HG02852 (cell line): ENCODE data around the gene LYRM4.

Experiments
- ATAC-seq: cut with Tn5 transposase; IDR thresholded peaks from one replicate; pipeline ENCODE4 v1.9.1; 2021; ENCODE audit warnings: mild to moderate bottlenecking, moderate library complexity; ENCODE audit not compliant: unreplicated experiment

The LYRM4 gene

GRCh38 chr6:5102267-5102970 is 158.3 kb downstream of the LYRM4 start:
- no peak for ATAC-seq

DNA sequence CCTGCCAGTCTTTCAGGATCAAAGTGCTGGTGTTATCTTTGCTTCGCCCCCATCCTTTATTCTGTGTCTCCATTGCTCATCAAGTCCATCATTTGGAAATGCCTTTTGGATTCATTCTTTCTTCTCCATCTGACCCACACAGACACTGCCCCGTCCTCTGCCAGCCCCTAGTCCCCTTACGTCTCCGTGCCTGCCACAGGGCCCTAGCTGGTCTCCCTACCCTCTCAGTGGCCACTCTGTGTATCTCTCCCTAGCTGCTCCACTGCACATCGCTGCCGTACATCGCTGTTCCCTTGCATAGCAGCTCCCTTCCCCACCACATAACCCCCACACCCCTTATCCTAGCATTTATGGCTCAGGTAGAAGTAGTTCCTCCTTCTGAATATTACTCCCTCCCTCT is 159.9 kb downstream of the LYRM4 start:
- ATAC-seq = no peak

GRCh38 chr6:5099537-5099936 is 161.2 kb downstream of the LYRM4 start:
- no peak for ATAC-seq

DNA sequence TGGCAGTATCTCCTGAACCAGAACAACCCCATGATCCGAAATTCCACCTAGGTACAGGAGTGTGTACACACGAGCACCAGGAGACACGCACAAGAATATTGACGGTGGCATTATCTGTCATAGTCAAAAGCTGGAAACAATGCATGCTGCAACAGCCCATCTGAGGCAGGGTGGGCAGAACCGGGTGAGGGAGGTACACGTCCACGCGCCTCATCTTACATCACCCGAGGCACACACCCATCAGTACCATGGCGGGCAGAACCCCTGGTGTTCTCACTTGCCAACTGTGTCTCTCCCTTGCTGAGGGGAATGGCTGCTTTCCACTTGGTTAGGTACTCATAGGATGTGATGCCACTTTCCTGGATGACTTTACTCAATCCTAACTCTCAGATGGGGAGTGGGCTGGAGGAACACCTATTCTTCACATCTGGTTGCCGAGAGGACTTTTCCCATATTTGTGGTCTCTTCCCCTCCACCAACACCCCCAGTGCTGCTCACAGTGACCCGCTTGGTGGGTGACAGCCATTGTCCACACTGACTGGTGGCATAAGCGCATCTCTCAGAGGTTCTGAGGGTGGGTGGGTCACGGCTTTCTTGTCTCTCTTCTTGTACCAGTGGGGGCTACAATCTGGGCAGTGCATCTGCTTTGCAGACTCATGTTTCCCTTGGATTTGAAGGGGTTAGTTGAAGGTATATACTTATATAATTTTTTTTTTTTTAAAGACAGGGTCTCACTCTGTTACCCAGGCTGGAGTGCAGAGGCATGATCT is 162.1 kb downstream of the LYRM4 start:
- no peak for ATAC-seq

- no peak for ATAC-seq
These were observed 164.3 kb downstream of the LYRM4 start for GRCh38 chr6:5096482-5096881.

GRCh38 chr6:5095236-5095635 is 165.5 kb downstream of the LYRM4 start:
- peak; percentile 83 for ATAC-seq

DNA sequence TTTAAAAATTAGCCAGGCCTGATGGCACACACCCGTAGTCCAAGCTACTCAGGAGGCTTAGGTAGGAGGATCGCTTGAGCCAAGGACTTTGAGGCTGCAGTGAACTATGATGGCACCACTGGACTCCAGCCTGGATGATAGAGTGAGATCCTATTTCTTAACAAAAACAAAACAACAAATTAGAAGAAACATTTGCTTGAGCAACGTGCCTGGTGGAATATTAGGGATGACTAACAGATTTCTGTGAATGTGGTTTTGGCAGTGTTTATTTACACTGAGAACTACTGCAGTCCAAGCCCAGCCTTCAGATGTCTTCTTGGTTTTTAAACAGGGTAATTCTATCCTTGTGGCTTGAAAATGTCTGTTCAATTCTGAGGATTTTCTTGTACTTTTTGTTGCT is 166.4 kb downstream of the LYRM4 start:
- ATAC-seq = no peak

GRCh38 chr6:5093231-5094015 is 167.3 kb downstream of the LYRM4 start:
- no peak for ATAC-seq

DNA sequence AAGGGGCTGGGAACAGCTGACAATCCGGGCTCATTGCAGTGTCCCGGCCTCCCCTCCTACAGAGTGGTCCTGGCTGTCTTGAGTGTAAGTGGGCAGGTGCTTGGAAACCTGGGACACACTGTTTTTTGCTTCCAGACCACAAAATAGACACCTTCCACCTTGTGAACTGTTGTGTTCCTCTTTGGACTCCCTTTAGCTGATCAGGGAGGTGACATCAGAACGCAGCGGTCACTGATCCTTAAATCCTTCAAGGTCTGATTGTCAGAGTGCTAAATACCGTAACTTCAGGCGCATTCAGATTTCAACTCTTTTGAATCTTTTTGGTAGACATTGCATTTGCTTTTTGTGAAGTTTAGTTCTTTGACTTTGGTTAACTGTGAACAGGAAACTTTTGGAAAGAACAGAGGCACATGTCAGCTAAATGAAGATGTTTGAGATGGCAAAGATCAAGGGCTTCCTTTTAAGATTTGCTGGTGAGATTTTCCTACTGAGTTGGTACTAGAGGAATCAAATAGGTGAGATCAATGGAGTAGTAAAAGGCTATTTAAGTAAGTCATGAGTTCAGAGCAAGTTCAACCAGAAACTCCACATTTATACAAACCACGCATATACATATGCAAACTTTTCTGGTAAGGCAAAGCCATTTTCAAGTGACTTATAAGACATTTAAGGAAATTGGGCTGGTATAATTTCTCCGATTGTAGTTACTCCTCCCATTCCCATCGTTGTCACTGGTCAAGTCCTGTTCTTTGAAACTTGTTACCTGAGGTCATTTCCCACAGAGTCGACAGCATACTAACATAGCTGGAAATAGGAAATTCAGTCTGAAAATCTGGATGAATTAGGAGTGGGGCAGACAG is 169.3 kb downstream of the LYRM4 start:
- no peak for ATAC-seq

DNA sequence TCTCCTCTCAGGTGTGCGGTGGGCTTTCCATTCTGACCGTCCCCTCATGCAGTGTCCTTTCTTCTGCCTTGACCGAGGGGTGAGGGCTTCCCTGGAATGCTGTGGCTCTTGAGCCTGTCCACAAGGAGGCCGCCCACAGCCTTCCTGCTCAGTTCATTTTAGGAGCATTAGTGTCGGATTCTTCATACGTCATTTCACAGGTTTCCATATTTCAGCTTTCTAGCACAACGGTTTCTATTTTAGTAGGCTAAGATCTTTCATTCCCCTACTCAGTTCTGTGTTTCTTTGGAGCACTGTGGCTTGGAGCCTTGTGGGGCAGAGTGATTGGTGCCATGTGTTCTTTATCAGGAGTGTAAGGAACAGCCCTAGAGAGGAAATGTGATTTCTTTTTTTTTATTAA is 170.1 kb downstream of the LYRM4 start:
- no peak for ATAC-seq

DNA sequence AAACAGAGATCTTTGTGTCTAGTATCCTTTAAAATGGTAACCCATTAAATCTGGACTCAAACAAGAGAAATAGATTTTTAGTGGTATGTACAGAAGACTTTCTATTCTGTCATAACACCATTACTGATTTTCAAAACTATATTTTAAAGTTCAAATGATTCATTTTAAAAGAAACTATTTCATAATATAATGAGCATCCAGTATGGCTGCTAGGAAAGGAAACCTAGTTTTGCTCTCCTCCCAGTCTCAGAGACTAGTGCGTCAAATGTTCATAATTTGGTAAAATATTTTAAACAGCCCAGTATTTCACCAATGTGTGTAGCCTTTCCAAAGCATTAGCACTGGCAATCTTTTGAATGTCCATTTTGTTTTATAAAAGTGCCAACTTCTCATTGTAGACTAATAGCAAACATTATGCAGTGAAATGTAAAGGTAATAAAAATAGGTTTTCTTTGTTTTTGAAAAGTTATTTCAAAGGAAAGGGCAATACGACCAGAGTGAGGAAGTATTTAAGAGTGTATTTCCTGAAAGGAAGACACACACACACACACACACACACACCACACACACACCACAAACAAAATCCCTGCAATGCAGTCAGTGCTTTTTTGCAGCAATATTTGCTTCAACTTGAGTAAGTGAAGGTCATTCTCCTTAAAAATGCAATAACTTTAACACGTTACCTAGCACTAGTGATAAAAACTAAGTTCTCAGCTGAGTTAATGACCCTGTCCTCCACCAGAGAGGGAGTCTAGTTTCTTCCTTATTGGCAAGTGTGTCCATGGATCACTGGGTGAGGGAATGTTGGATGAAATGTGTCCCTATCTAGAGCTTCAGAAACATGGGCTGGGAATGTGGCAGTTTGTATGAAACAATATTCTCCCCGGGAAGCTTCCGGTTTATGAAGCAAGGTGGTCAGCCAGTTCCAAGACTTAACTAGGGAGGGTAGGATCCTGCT is 171.0 kb downstream of the LYRM4 start:
- no peak for ATAC-seq

- ATAC-seq = no peak
These were observed 172.0 kb downstream of the LYRM4 start for GRCh38 chr6:5088780-5089179.

GRCh38 chr6:5087389-5087788 is 173.4 kb downstream of the LYRM4 start:
- ATAC-seq = no peak

- ATAC-seq = peak; percentile 1
These were observed 174.4 kb downstream of the LYRM4 start for GRCh38 chr6:5086294-5086890.

DNA sequence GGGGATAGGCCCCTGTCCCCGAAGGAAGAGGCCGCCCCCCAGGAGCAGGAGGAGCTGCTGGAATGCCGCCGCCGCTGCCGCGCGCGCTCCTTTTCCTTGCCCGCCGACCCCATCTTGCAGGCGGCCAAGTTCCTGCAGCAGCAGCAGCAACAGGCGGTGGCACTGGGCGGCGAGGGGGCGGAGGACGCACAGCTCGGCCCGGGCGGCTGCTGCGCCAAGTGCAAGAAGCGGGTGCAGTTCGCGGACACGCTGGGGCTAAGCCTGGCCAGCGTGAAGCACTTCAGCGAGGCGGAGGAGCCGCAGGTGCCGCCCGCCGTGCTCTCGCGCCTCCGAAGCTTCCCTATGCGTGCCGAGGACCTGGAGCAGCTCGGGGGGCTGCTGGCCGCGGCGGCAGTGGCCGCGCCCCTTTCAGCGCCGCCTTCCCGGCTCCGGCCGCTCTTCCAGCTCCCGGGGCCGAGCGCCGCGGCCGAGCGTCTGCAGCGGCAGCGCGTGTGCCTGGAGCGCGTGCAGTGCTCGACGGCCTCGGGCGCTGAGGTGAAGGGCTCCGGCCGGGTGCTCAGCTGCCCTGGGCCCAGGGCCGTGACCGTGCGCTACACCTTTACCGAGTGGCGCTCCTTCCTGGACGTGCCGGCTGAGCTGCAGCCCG is 175.0 kb downstream of the LYRM4 start:
- peak; percentile 28 for ATAC-seq

DNA sequence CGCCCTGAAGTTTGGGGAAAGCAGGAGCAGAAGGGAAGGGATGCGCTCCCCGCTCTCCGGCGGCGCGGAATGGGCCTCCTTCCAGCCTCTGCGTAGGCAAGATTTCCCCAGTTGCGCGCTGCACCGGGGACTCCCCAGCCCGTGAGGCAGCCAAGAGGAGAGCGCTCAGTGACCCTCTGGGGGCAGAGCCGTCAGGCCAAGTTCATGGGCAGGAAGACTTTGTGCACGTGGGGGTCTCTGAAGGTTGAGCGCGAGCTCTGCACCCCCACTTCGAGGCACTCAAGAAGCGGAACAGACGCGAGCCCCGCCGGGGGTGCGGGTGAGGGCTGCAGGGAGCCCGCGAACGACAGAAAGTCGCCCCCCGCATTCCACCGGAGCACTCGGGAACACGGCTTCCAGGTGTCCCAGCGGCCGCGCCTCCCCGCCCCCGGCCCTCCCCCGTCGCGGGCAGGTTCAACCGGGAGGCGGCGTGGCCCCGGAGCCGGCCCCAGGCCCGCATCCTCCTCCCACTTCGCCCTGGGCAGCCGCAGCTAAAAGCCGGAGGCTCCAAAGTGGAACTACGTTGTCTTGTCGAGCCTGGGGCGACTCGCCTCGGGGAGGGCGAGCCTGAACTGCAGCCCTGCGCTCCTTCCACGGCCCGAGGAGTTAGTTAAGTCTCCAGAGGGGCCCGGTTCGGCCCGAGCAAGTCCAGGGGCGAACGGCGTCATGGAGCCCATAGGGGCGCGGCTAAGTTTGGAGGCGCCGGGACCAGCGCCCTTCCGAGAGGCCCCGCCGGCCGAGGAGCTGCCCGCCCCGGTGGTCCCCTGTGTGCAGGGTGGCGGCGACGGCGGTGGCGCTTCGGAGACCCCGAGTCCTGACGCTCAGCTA is 175.7 kb downstream of the LYRM4 start, which contains the start of gene PPP1R3G:
TSS of gene PPP1R3G (plus strand) at position 561 of the 867 bp plus-strand sequence. CDS start at position 706, 145 bp downstream.
- ATAC-seq = peak; percentile 52

DNA sequence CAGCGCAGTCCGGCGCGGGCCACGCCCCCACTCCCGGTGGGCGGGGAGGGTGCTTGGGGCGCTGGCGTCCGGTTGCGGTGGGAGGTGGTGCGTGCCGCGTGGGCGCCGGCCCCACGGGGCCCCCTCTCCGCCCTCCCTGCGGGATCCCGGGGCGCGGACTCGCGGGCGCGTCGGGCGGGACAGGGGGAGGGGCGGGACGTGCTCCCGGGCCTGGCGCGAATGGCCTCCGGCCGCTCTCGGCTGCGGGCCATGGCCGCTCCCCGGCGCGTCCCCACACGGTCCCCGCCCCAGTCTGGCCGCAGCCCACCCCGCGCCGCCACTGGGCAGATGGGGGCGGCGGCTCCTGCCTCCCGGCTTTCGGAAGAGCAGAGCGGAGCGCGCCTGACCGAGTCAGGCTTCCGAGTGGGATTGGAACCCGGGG is 176.4 kb downstream of the LYRM4 start:
- peak; percentile 26 for ATAC-seq
